HG03097 (cell line): ENCODE measurements around the gene ADGRB3.
"Not testable (repeated sequence)": the region's sequence is repeated elsewhere in the genome, so short reads cannot be mapped to it uniquely, and the experiment has no call there.

Source experiments
- ATAC-seq: cut with Tn5 transposase; IDR thresholded peaks from one replicate; pipeline ENCODE4 v1.9.1; 2021; ENCODE audit not compliant: unreplicated experiment, low FRiP score

The ADGRB3 gene

GRCh38 chr6:69096681-69097080 is 461.6 kb downstream of the ADGRB3 start:
- ATAC-seq = no peak

- no peak for ATAC-seq
Measured at GRCh38 chr6:69097948-69098347, 462.9 kb downstream of the ADGRB3 start.

DNA sequence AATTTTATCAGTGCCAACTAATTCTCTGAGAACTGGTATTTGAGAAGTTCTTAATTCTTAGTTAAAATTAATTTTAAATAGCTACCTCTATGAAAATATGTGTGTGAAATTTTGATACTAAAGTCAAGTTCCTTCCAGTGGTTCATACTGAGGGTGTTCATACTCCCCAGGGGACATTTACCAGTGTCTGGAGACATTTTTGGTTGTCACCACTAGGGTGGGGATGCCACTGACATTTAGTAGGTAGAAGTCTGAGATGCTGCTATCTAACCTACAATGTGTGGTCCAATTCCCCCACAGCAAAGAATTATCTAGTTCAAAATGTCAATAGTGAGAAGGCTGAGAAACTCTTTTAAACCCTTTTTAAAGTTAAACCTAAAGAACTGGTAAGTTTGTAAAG is 463.8 kb downstream of the ADGRB3 start:
- ATAC-seq = no peak

DNA sequence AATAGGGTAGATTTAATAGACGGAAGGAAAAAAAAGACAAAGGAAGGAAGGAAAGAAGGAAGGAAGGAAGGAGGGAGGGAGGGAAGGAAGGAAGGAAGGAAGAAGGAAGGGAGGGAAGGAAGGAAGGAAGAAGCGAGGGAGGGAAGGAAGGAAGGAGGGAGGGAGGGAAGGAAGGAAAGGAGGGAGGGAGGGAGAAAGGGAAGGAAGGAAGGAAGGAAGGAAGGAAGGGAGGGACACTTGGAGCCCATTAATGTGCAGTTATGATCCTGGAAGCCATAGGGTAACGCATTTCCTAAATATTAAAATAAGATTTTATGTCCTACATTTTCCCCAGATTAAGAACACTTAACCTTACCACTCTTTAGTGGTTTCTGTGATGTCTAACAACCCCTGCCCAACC is 465.7 kb downstream of the ADGRB3 start:
- ATAC-seq = no peak

DNA sequence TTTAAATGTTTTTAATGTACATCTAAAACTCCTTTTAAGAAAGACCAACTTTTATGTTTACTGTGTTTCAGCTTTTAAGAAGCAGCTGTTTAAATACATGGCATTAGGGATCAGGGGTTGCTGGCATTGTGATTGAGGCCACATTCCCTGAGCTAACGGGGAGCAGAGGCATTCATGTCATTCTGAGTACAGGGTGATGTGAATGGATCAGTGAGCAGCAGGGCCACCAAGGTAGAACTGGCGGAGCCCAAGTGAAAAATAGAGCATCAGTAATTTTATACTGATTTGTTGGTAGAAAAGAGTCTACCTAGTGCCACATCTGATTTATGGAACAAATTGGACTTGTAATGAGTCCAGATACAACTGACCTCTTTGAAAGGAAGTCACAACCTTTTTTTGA is 467.3 kb downstream of the ADGRB3 start:
- ATAC-seq = no peak

- no peak for ATAC-seq
Measured at GRCh38 chr6:69105288-69105687, 470.2 kb downstream of the ADGRB3 start.

DNA sequence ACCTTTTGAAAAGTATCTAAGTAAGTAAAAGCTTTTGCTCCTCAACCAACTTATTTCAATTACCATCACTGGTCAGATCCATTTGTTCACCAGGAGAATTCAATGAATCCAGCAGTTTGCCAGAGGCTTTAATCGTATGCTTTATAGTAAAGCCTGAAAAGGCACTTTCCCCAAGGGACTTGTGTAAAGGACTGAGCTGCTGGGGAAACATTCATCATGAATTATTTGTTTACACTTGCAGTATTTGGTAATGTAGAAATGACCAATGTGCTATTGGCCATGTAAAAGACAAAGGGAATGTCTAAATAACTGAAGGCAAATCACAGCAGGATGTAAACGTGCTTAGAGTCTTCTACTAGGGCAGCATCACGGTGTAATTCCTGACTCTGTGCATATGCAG is 471.4 kb downstream of the ADGRB3 start:
- no peak for ATAC-seq

DNA sequence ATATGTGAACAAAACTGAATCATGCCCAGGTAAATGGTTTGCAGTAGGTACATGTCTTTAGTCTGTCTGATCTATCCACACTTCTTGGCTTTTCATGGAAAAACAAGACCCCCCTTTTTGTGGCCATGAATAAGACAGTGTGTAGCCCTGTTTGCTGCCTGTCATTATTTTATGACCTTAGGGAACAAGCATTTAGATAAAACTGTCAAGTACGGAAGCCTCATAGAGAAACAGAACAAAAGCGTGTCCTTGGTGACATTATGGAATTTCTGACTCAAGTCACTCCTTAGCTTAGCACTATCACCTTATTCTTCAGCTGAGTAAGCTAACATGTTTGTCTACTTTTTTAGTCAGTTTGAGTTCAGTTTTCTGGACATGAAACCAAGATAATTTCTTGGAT is 476.2 kb downstream of the ADGRB3 start:
- no peak for ATAC-seq

DNA sequence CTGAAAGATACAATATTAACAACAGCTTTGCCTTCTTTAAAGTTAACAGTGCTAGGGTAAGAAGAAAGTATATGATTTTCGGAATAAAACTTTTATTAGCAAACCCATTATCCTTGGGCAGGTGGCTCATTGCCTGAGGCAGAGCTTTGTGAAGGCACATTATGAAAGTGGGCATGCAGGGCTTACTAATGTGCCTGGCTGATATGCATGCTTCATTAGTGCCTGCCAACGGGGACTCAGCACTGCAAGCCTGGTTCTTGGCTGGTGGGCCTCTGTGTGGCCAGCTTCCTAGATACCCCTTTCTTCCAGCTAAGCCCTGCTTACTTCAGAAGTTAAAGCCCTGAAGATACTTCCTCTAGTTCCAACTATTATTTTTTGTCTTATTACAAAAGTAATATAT is 481.6 kb downstream of the ADGRB3 start:
- no peak for ATAC-seq

- ATAC-seq = not testable (repeated sequence)
Measured at GRCh38 chr6:69121461-69122406, 486.7 kb downstream of the ADGRB3 start.

- no peak for ATAC-seq
Measured at GRCh38 chr6:69122407-69122773, 487.3 kb downstream of the ADGRB3 start.

DNA sequence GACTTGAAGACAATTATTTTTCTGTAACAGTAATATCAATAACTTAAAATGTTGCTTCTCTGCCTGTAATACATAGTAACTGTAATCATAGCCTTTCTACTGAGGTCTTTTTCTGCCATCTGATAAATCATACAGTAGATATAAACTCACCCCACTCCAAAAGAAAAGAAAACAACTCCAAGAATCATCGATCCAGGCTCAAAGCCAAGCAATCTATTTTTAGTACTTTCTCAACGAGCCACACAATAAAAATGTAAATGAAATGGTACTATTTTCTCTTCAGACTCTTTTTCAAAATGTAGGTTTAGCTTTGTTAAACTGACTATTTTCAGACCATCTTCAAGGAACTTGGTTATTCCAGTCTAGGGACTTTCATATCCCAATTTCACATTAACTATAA is 493.3 kb downstream of the ADGRB3 start:
- ATAC-seq = no peak

GRCh38 chr6:69129046-69129445 is 494.0 kb downstream of the ADGRB3 start:
- ATAC-seq = no peak

DNA sequence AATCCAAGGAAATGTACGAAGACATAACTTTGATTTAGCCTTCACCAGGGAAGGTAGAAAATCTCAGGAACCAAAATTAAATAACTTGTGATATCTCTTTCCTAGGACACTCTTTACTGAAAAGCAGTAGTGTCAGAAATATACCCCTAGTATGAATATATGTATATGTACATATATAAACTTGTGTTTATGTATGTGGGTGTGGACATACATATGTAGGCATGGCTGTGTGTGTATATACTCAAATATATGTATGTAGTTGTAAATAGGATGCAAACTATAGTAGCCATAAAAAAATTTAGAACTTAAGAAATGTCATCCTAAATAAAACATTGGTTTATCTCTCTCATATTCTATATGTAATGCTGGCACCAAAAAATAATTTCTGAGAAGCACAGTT is 500.8 kb downstream of the ADGRB3 start:
- ATAC-seq = no peak

GRCh38 chr6:69138148-69138547 is 503.1 kb downstream of the ADGRB3 start:
- ATAC-seq = no peak

DNA sequence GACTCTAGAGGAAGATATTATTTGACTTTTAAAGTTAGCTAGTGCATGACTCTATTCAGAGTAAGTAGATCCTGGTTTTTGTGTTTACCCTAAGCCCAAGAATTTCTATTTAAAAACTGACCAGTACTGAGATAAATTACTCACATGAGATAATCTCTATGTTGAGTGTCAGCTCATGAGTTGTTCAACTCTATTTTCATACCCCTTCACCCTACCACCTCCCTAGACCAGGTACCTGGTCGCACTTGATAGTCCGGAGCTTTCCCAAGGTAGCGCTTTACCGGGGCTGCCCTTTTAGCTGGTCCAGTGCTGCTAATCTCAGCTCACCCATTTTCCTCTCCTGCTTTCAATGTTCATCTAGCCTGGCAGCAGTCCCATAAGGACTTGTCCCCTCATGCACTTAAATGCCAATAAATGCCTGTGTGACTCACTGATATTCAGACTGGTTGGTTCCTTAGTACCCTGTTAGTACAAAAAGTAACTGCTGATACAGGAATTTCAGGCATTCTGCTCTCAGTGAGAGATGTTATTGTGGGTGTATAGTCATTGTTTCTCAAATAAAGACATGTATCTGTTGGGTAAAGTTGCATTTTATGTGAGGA is 503.9 kb downstream of the ADGRB3 start:
- ATAC-seq = no peak

GRCh38 chr6:69145062-69145461 is 510.0 kb downstream of the ADGRB3 start:
- no peak for ATAC-seq

DNA sequence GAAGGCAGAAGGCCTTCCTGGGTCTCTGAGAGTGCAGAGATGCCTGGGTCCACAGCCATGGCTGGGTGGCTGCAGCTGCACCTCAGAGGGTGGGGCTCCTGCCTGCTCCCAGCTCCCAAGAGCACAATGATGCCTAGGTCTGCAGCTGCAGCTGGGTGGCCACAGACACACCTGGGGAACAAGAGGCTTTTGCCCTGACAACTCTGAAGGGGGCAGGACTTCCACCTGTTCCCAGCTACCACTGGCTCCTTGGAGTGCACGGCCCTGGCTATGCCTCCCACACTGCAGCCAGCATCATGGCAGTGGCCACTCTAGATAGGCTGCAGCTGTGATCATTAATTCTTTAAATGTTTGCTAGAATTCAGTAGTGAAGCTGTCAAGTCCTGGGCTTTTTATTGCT is 511.3 kb downstream of the ADGRB3 start:
- no peak for ATAC-seq

DNA sequence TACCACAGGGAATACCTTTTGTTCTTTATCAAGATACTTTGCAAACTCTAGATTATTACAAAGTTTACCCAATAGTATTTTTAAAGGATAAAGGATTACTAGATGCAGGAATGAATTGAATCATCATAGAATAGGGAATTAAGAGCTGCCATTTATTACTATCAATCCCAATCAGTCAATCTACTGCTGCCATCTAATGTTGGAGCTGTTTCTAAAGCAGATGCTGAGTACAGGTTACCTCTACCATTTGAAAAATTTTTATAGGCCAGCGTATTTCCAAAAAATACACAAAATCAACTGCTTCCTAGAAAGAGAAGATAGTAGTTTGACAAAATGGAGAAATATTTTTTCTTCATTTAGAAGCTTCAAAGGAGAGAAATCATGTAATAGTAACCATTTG is 520.4 kb downstream of the ADGRB3 start:
- no peak for ATAC-seq

GRCh38 chr6:69162811-69163210 is 527.7 kb downstream of the ADGRB3 start:
- ATAC-seq = no peak

GRCh38 chr6:69164564-69165229 is 529.6 kb downstream of the ADGRB3 start:
- ATAC-seq = no peak

- no peak for ATAC-seq
Measured at GRCh38 chr6:69179681-69180080, 544.6 kb downstream of the ADGRB3 start.
